Neural progenitor cell (in vitro differentiated cells): ENCODE results near the gene MED13L.

Experiments
- EZH2phosphoT487 ChIP-seq: fragments of 200-600 bp; sonication (generic); IDR thresholded peaks from 2 replicates; pipeline ENCODE4 v1.6.1; 2017; ENCODE audit warnings: antibody characterized with exemption
- TF ChIP-seq, protein P1 (sequence below): fragments of 200-600 bp; sonication (generic); IDR thresholded peaks from 2 replicates; pipeline ENCODE4 v1.5.1; 2017; ENCODE audit warnings: antibody characterized with exemption, mild to moderate bottlenecking

DNA sequence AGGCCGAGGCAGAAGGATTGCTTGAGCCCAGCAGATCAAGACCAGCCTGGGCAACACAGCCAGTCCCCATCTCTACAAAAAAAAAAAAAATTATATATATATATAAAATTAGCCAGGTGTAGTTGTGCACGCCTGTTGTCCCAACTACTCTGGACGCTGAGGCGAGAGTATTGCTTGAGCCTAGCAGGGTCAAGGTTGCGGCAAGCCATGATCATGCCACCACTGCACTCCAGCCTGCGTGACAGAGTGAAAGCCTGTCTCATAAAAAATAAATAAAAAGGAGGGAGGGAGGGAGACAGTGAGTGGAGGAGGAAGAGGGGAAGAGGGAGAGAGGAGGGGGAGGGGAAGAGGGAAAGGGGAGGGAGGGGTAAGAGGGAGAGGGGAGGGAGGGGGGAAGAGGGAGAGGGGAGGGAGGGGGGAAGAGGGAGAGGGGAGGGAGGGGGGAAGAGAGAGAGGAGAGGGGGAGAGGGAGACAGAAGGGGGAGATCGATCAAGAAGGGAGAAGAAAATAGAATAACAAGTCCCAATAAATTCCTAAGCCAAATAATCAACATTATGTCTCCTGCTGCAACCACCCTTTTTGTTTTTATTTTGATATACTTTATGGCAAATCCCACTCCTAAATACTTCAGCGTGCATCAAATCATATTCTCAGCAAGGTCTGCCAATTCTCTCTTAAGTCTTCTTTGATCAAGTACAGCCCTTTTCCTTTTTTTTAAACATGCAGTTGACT is 163.9 kb downstream of the MED13L start:
- TF ChIP-seq, protein P1, sequence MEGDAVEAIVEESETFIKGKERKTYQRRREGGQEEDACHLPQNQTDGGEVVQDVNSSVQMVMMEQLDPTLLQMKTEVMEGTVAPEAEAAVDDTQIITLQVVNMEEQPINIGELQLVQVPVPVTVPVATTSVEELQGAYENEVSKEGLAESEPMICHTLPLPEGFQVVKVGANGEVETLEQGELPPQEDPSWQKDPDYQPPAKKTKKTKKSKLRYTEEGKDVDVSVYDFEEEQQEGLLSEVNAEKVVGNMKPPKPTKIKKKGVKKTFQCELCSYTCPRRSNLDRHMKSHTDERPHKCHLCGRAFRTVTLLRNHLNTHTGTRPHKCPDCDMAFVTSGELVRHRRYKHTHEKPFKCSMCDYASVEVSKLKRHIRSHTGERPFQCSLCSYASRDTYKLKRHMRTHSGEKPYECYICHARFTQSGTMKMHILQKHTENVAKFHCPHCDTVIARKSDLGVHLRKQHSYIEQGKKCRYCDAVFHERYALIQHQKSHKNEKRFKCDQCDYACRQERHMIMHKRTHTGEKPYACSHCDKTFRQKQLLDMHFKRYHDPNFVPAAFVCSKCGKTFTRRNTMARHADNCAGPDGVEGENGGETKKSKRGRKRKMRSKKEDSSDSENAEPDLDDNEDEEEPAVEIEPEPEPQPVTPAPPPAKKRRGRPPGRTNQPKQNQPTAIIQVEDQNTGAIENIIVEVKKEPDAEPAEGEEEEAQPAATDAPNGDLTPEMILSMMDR: no peak
- TF ChIP-seq EZH2phosphoT487: no peak
